KMS-11 (cell line): ENCODE data around the gene LDAH.

ENCODE experiments used
- H2AFZ ChIP-seq: fragments of 200-600 bp; sonication (generic); 2 replicates; pipeline ENCODE4 v1.6.1; 2016; ENCODE audit warnings: antibody characterized with exemption, mixed run types, low read depth
- H3K27ac ChIP-seq: fragments of 200-600 bp; sonication (generic); 2 replicates; pipeline ENCODE4 v1.6.1; 2016; ENCODE audit warnings: mild to moderate bottlenecking, mixed run types
- H3K27me3 ChIP-seq: fragments of 200-600 bp; sonication (generic); 2 replicates; pipeline ENCODE4 v1.6.1; 2017; ENCODE audit warnings: mild to moderate bottlenecking, low read depth, mixed run types, moderate library complexity; ENCODE audit not compliant: insufficient read depth
- H3K36me3 ChIP-seq: fragments of 200-600 bp; sonication (generic); 2 replicates; pipeline ENCODE4 v1.6.1; 2017; ENCODE audit warnings: mild to moderate bottlenecking, mixed run types; ENCODE audit not compliant: insufficient read depth
- H3K4me1 ChIP-seq: fragments of 200-600 bp; sonication (generic); 2 replicates; pipeline ENCODE4 v1.6.1; 2016; ENCODE audit warnings: mild to moderate bottlenecking, low read depth, mixed run types; ENCODE audit not compliant: poor library complexity, severe bottlenecking
- H3K4me2 ChIP-seq: fragments of 200-600 bp; sonication (generic); 2 replicates; pipeline ENCODE4 v1.7.0; 2016; ENCODE audit warnings: mild to moderate bottlenecking, mixed run types
- H3K4me3 ChIP-seq: fragments of 200-600 bp; sonication (generic); IDR thresholded peaks from 2 replicates; pipeline ENCODE4 v1.6.1; 2017; ENCODE audit warnings: low read depth, low read length, mixed read lengths; ENCODE audit not compliant: insufficient read depth
- H3K79me2 ChIP-seq: fragments of 200-600 bp; sonication (generic); 2 replicates; pipeline ENCODE4 v1.6.1; 2016; ENCODE audit warnings: low read depth, mixed run types; ENCODE audit not compliant: insufficient read depth
- H3K9ac ChIP-seq: fragments of 200-600 bp; sonication (generic); 2 replicates; pipeline ENCODE4 v1.6.1; 2016; ENCODE audit warnings: mild to moderate bottlenecking, mixed run types
- H4K20me1 ChIP-seq: fragments of 200-600 bp; sonication (generic); 2 replicates; pipeline ENCODE4 v1.6.1; 2016; ENCODE audit warnings: mild to moderate bottlenecking, mixed run types; ENCODE audit not compliant: insufficient read depth
- CTCF ChIP-seq: fragments of 200-600 bp; sonication (generic); conservative IDR thresholded peaks from 2 replicates; pipeline ENCODE4 v1.6.1; 2017; ENCODE audit warnings: low read depth, mild to moderate bottlenecking, antibody characterized with exemption, low read length, moderate library complexity, mixed read lengths

LDAH gene

GRCh38 chr2:20759487-20759886 is 63.4 kb downstream of the LDAH start:
- Histone ChIP-seq H3K4me2 (no peak overlapping the region), H3K4me1 (no peaks in the 10 kb centered on the region), H2AFZ (no peak overlapping the region), H3K27me3 (no peaks in the 10 kb centered on the region), H3K79me2 (no peaks in the 10 kb centered on the region), H3K36me3 (no peaks in the 10 kb centered on the region), H3K4me3 (no peak overlapping the region), H4K20me1 (no peaks in the 10 kb centered on the region), H3K9ac (no peak overlapping the region), H3K27ac (no peak overlapping the region)
- TF ChIP-seq CTCF: no peak

GRCh38 chr2:20758997-20759396 is 63.9 kb downstream of the LDAH start:
- no peak overlapping the region for H2AFZ ChIP-seq
- H3K79me2 ChIP-seq: no peaks in the 10 kb centered on the region
- no peak overlapping the region for H3K27ac ChIP-seq
- no peaks in the 10 kb centered on the region for H3K4me1 ChIP-seq
- no peaks in the 10 kb centered on the region for H3K36me3 ChIP-seq
- H3K9ac ChIP-seq: no peak overlapping the region
- H3K4me2 ChIP-seq: no peak overlapping the region
- no peak for TF ChIP-seq CTCF
- no peak overlapping the region for H3K4me3 ChIP-seq
- no peaks in the 10 kb centered on the region for H4K20me1 ChIP-seq
- no peaks in the 10 kb centered on the region for H3K27me3 ChIP-seq

GRCh38 chr2:20757405-20758090 is 65.4 kb downstream of the LDAH start:
- Histone ChIP-seq H3K27me3 (no peaks in the 10 kb centered on the region), H3K36me3 (no peaks in the 10 kb centered on the region), H3K79me2 (no peaks in the 10 kb centered on the region), H3K4me1 (no peaks in the 10 kb centered on the region), H3K9ac (no peak overlapping the region), H3K4me3 (no peak overlapping the region), H3K27ac (no peak overlapping the region), H3K4me2 (no peak overlapping the region), H4K20me1 (no peaks in the 10 kb centered on the region), H2AFZ (no peak overlapping the region)
- TF ChIP-seq CTCF: no peak

GRCh38 chr2:20755132-20755800 is 67.6 kb downstream of the LDAH start:
- Histone ChIP-seq H3K4me3 (no peak overlapping the region), H3K79me2 (no peaks in the 10 kb centered on the region), H2AFZ (no peak overlapping the region), H3K27me3 (no peaks in the 10 kb centered on the region), H3K4me1 (no peaks in the 10 kb centered on the region), H3K27ac (no peak overlapping the region), H3K9ac (no peak overlapping the region), H3K36me3 (no peaks in the 10 kb centered on the region), H4K20me1 (no peaks in the 10 kb centered on the region), H3K4me2 (no peak overlapping the region)
- TF ChIP-seq CTCF: no peak
